ENCODE data around the gene GNAZ.

The GNAZ gene

GRCh38 chr22:23067023-23067650 is 3.2 kb upstream of the GNAZ start:
- Histone ChIP-seq H3K4me1 (ENCODE audit: control insufficient read depth, insufficient read depth, low read length) (peaks cover 4% of the 10 kb centered on the region), H3K9ac (ENCODE audit: low read length) (no peak overlapping the region), H3K36me3 (ENCODE audit: control insufficient read depth, insufficient read depth, low read length, severe bottlenecking) (no peaks in the 10 kb centered on the region), H3K9me3 (ENCODE audit: control insufficient read depth, low read length) (no peaks in the 10 kb centered on the region), H3K4me3 (ENCODE audit: low read length) (no peak overlapping the region), H3K27me3 (replicated peaks; ENCODE audit: control insufficient read depth, insufficient read depth, low read length) (peaks cover 52% of the 10 kb centered on the region)
- no peak for DNase-seq (ENCODE audit: low read depth)

DNA sequence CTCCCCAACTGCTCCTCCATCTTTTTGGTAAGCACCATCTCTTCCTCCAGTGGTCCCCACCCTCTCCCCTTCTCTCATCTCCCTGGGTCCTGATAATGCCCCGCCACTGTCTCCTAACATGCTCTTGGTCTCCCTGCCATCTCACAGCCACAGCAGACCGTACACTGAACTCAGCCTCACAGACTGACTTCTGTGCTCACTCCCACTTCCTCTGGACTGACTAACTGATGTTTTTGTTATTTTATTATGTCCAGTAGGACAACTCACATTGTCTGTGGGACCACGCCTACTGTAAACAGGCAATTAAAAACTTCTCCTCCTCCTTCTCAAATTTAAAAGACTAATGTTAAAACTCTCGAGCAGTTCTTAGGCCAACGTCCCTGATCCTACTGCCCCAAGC is 2.6 kb upstream of the GNAZ start:
- no peak for DNase-seq (ENCODE audit: low read depth)
- Histone ChIP-seq H3K9ac (ENCODE audit: low read length) (no peak overlapping the region), H3K27me3 (replicated peaks; ENCODE audit: control insufficient read depth, insufficient read depth, low read length) (peaks cover 47% of the 10 kb centered on the region), H3K9me3 (ENCODE audit: control insufficient read depth, low read length) (no peaks in the 10 kb centered on the region), H3K36me3 (ENCODE audit: control insufficient read depth, insufficient read depth, low read length, severe bottlenecking) (no peaks in the 10 kb centered on the region), H3K4me3 (ENCODE audit: low read length) (no peak overlapping the region), H3K4me1 (ENCODE audit: control insufficient read depth, insufficient read depth, low read length) (peaks cover 4% of the 10 kb centered on the region)

- no peaks in the 10 kb centered on the region for H3K36me3 ChIP-seq (ENCODE audit: control insufficient read depth, insufficient read depth, low read length, severe bottlenecking)
- DNase-seq (ENCODE audit: low read depth): no peak
- H3K4me3 ChIP-seq (ENCODE audit: low read length): no peak overlapping the region
- H3K27me3 ChIP-seq (replicated peaks; ENCODE audit: control insufficient read depth, insufficient read depth, low read length): peaks cover 45% of the 10 kb centered on the region
- H3K9me3 ChIP-seq (ENCODE audit: control insufficient read depth, low read length): no peaks in the 10 kb centered on the region
- peaks cover 4% of the 10 kb centered on the region for H3K4me1 ChIP-seq (ENCODE audit: control insufficient read depth, insufficient read depth, low read length)
- no peak overlapping the region for H3K9ac ChIP-seq (ENCODE audit: low read length)
Measured at GRCh38 chr22:23068096-23068831, 2.1 kb upstream of the GNAZ start.

DNA sequence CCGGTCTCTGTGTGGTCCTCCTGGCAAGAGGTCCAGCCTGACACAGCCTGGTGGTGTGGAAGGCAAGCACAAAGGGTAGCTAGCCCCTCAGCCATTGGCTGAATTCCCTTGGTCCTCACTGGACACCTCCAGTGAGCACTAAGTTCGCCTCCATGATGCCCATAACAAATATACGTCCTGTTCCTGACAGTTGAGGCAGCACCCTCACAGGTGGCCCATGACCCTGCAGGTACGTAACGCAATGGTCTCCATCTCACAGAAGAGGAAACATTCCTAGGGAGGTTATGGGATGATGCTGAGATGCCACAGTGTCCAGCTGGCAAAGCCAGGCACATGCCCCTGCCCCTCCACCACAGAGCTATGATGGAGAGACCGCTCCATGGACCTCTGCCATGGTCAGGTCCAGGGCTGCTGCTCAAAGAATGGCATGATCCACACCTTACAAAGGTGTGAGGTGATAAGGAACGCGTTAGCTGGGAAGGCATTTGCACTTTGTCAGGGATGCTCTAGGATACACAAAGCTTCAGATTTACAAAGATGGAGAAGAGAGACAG is 1.4 kb upstream of the GNAZ start:
- Histone ChIP-seq H3K36me3 (ENCODE audit: control insufficient read depth, insufficient read depth, low read length, severe bottlenecking) (no peaks in the 10 kb centered on the region), H3K9me3 (ENCODE audit: control insufficient read depth, low read length) (no peaks in the 10 kb centered on the region), H3K9ac (ENCODE audit: low read length) (no peak overlapping the region), H3K4me3 (ENCODE audit: low read length) (no peak overlapping the region), H3K27me3 (replicated peaks; ENCODE audit: control insufficient read depth, insufficient read depth, low read length) (peaks cover 41% of the 10 kb centered on the region), H3K4me1 (ENCODE audit: control insufficient read depth, insufficient read depth, low read length) (peaks cover 4% of the 10 kb centered on the region)
- no peak for DNase-seq (ENCODE audit: low read depth)

- Histone ChIP-seq H3K9me3 (ENCODE audit: control insufficient read depth, low read length) (no peaks in the 10 kb centered on the region), H3K4me3 (ENCODE audit: low read length) (peak overlapping the region; percentile 77), H3K9ac (ENCODE audit: low read length) (peak overlapping the region; percentile 37), H3K36me3 (ENCODE audit: control insufficient read depth, insufficient read depth, low read length, severe bottlenecking) (no peaks in the 10 kb centered on the region), H3K4me1 (ENCODE audit: control insufficient read depth, insufficient read depth, low read length) (peaks cover 4% of the 10 kb centered on the region), H3K27me3 (replicated peaks; ENCODE audit: control insufficient read depth, insufficient read depth, low read length) (peaks cover 40% of the 10 kb centered on the region)
- peak; percentile 97 for DNase-seq (ENCODE audit: low read depth)
Measured at GRCh38 chr22:23069502-23070357, 589 bp upstream of the GNAZ start.

DNA sequence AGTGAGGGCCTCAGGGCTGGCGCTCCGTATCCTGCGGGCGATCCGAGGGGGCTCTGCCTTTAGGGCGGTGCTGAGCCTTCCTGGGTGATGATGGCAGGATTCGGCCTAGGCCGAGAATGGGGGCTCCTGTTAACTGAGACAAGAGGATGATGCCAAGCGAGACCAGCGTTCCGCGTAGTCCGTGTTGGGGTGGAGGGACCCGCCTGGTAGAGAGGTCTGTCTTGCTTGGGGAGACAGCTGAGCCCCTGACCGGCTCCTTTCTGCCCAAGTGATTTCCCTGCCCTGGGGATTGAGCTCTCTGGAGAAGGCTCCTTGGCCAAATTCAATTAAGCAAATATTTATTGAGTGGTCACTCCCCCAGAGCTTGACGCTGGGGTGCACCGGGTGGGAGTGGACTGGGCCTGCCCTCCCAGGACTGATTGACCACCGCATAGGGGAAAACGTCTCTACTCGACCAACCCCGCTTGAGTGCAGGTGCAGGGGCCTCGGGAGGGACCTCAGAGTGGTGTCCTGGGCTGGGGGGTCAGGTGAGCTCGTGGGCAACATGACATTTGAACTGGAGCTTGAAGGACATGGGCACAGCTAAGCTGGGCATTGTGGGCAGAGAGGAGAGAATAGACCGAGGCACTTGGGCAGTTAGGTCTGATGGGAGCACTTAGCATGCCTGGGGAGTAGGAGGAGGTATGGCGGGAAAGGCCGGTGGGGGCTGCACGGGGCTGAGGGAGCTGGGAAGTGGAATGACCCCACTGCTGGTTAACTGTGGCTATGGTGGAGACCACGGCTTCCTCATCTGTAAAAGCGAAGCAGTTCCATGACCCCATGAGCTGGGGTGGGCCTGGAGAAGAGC is 1.1 kb downstream of the GNAZ start:
- Histone ChIP-seq H3K4me1 (ENCODE audit: control insufficient read depth, insufficient read depth, low read length) (peaks cover 4% of the 10 kb centered on the region), H3K9me3 (ENCODE audit: control insufficient read depth, low read length) (no peaks in the 10 kb centered on the region), H3K4me3 (ENCODE audit: low read length) (no peak overlapping the region), H3K36me3 (ENCODE audit: control insufficient read depth, insufficient read depth, low read length, severe bottlenecking) (no peaks in the 10 kb centered on the region), H3K27me3 (replicated peaks; ENCODE audit: control insufficient read depth, insufficient read depth, low read length) (peaks cover 24% of the 10 kb centered on the region), H3K9ac (ENCODE audit: low read length) (no peak overlapping the region)
- peak; percentile 12 for DNase-seq (ENCODE audit: low read depth)

GRCh38 chr22:23072077-23072910 is 2.0 kb downstream of the GNAZ start:
- Histone ChIP-seq H3K36me3 (ENCODE audit: control insufficient read depth, insufficient read depth, low read length, severe bottlenecking) (no peaks in the 10 kb centered on the region), H3K4me3 (ENCODE audit: low read length) (no peak overlapping the region), H3K4me1 (ENCODE audit: control insufficient read depth, insufficient read depth, low read length) (peaks cover 4% of the 10 kb centered on the region), H3K9me3 (ENCODE audit: control insufficient read depth, low read length) (no peaks in the 10 kb centered on the region), H3K27me3 (replicated peaks; ENCODE audit: control insufficient read depth, insufficient read depth, low read length) (peaks cover 24% of the 10 kb centered on the region), H3K9ac (ENCODE audit: low read length) (no peak overlapping the region)
- peak; percentile 77 for DNase-seq (ENCODE audit: low read depth)

GRCh38 chr22:23072911-23073491 is 2.7 kb downstream of the GNAZ start:
- peak; percentile 37 for DNase-seq (ENCODE audit: low read depth)
- H3K27me3 ChIP-seq (replicated peaks; ENCODE audit: control insufficient read depth, insufficient read depth, low read length): peaks cover 21% of the 10 kb centered on the region
- H3K36me3 ChIP-seq (ENCODE audit: control insufficient read depth, insufficient read depth, low read length, severe bottlenecking): no peaks in the 10 kb centered on the region
- peaks cover 4% of the 10 kb centered on the region for H3K4me1 ChIP-seq (ENCODE audit: control insufficient read depth, insufficient read depth, low read length)
- no peak overlapping the region for H3K4me3 ChIP-seq (ENCODE audit: low read length)
- H3K9me3 ChIP-seq (ENCODE audit: control insufficient read depth, low read length): no peaks in the 10 kb centered on the region
- H3K9ac ChIP-seq (ENCODE audit: low read length): no peak overlapping the region

DNA sequence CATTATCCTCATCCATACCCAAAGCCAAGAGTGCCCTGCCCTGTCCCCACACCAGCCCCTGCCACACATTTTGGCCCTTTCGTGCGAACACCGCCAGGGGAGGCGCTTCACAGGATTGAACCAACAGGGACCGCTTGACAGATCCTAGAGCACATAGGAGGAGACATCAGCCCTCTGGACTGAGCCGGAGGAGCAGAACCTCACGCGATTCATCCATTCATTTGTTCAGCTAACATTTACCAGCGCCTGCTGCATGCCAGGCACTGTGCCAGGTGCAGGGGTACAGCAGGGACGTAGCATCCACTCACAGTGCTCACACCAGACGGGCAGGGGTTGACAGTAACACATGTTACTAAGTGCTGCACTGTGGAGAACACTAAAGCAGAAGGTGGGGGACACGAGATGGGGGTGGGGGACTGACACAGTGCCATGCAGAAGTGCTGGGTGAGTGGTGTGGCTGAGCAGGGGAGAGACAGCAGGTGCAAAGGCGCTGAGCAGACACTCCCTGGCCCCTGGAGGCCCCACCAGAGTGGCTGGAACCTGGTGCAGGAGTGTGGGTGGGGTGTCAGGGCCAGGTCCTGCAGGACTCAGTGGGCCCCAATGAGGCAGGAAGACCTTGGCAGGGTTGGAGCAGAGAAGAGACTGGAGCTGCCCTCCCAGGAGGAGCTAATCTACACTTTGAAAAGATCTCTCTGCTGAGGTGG is 3.4 kb downstream of the GNAZ start:
- no peaks in the 10 kb centered on the region for H3K36me3 ChIP-seq (ENCODE audit: control insufficient read depth, insufficient read depth, low read length, severe bottlenecking)
- peaks cover 4% of the 10 kb centered on the region for H3K4me1 ChIP-seq (ENCODE audit: control insufficient read depth, insufficient read depth, low read length)
- H3K27me3 ChIP-seq (replicated peaks; ENCODE audit: control insufficient read depth, insufficient read depth, low read length): peaks cover 15% of the 10 kb centered on the region
- no peaks in the 10 kb centered on the region for H3K9me3 ChIP-seq (ENCODE audit: control insufficient read depth, low read length)
- no peak overlapping the region for H3K9ac ChIP-seq (ENCODE audit: low read length)
- H3K4me3 ChIP-seq (ENCODE audit: low read length): no peak overlapping the region
- no peak for DNase-seq (ENCODE audit: low read depth)

Data from adipocyte (in vitro differentiated cells).